ENCODE results near the gene CRYBG3.

DNA sequence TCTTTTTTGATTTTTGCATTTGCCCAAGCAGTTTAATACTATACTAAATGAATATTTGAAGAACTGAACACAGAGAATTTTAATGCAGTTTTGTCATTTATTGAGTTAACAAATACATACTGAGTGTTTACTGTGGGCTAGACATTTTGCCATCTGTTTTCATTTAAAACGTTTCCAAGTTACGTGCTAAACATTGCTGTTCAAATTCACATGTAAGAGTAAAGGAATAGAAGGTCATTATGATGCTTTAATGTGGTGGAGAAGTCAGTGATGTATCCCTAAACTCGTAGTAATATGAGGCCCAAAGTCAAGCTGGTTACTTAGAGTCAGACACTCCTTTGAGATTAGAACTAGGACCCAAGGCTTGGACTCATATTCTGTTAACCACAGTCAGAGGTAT is 49.4 kb downstream of the CRYBG3 start:
- TF ChIP-seq, protein P1, sequence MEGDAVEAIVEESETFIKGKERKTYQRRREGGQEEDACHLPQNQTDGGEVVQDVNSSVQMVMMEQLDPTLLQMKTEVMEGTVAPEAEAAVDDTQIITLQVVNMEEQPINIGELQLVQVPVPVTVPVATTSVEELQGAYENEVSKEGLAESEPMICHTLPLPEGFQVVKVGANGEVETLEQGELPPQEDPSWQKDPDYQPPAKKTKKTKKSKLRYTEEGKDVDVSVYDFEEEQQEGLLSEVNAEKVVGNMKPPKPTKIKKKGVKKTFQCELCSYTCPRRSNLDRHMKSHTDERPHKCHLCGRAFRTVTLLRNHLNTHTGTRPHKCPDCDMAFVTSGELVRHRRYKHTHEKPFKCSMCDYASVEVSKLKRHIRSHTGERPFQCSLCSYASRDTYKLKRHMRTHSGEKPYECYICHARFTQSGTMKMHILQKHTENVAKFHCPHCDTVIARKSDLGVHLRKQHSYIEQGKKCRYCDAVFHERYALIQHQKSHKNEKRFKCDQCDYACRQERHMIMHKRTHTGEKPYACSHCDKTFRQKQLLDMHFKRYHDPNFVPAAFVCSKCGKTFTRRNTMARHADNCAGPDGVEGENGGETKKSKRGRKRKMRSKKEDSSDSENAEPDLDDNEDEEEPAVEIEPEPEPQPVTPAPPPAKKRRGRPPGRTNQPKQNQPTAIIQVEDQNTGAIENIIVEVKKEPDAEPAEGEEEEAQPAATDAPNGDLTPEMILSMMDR (IDR thresholded peaks at IDR 0.05; ENCODE audit: low read depth, low read length), result no peak
- TF ChIP-seq POLR2A (IDR thresholded peaks at IDR 0.05; ENCODE audit: extremely low read depth, insufficient read length), result no peak
- TF ChIP-seq, protein P2, sequence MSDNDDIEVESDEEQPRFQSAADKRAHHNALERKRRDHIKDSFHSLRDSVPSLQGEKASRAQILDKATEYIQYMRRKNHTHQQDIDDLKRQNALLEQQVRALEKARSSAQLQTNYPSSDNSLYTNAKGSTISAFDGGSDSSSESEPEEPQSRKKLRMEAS (IDR thresholded peaks at IDR 0.05; ENCODE audit: low read depth, low read length), result no peak
